Esophagus muscularis mucosa (tissue), 4 donors: ENCODE measurements around the gene TNP2. TPM values are rescaled to one million over a fixed set of nuclear protein-coding genes. Genes with fewer than 3 reads are reported as not detected.

Source experiments
- DNase-seq: peaks from one replicate; pipeline ENCODE4 v3.0.0-alpha.2; 2017; ENCODE audit errors: extremely low spot score
- H3K27ac ChIP-seq, 4 donors: fragments of 200-600 bp; sonication (generic); replicated peaks in 1 of 4; 1 replicate in 3 of 4; 2 replicates in 1 of 4; pipeline ENCODE4 v1.5.1; 2016 to 2019; ENCODE audit warnings: mild to moderate bottlenecking in 1 of 4
- H3K27me3 ChIP-seq, 4 donors: fragments of 200-600 bp; sonication (generic); one replicate each; pipeline versions ENCODE4 v1.5.1 to v1.6.0; 2016 to 2019
- H3K36me3 ChIP-seq, 4 donors: fragments of 200-600 bp; sonication (generic); one replicate each; pipeline ENCODE4 v1.5.1; 2016 to 2019
- H3K4me1 ChIP-seq, 4 donors: fragments of 200-600 bp; sonication (generic); one replicate each; pipeline ENCODE4 v1.5.1; 2016 to 2019
- H3K4me3 ChIP-seq, 4 donors: fragments of 200-600 bp; sonication (generic); 1 replicate in 2 of 4; 2 replicates in 2 of 4; pipeline ENCODE4 v1.5.1; 2016 to 2019; ENCODE audit warnings: mild to moderate bottlenecking in 4 of 4, moderate library complexity in 1 of 4
- H3K9me3 ChIP-seq, 4 donors: fragments of 200-600 bp; sonication (generic); 1 replicate in 3 of 4; 2 replicates in 1 of 4; pipeline ENCODE4 v1.5.1; 2016 to 2019
- CTCF ChIP-seq, 3 experiments: fragments of 200-600 bp in 2 of 3; fragments of 450-650 bp in 1 of 3; sonication (generic) in 2 of 3; IDR thresholded peaks; one replicate each; pipeline ENCODE4 v1.5.1; 2017 to 2019; ENCODE audit warnings: antibody characterized with exemption in 3 of 3, mild to moderate bottlenecking in 2 of 3, moderate library complexity in 1 of 3
- EP300 ChIP-seq: sonication (generic); formaldehyde crosslinking; IDR thresholded peaks from one replicate; pipeline ENCODE4 v1.6.1; 2017; ENCODE audit warnings: antibody characterized with exemption
- POLR2A ChIP-seq: fragments of 450-650 bp; IDR thresholded peaks from one replicate; pipeline ENCODE4 v1.6.1; 2017; ENCODE audit warnings: antibody characterized with exemption, moderate library complexity, mild to moderate bottlenecking, low read depth
- POLR2AphosphoS5 ChIP-seq, 2 donors: sonication (generic); formaldehyde crosslinking; IDR thresholded peaks; one replicate each; pipeline ENCODE4 v1.6.1; 2017; ENCODE audit warnings: antibody characterized with exemption in 2 of 2
- WGBS: methylation state at CpG from one replicate; pipeline ENCODE4 v1.1.5; 2018; 5-methylcytosine and 5-hydroxymethylcytosine counted together
- intact Hi-C: fragments of 100-400 bp; cut with DNase I; formaldehyde crosslinking; loops from one replicate; pipeline ENCODE4 v1.15.1; 2023
- total RNA-seq, 4 donors: library from RNA; depleted of rRNA; stranded (reverse); fragments of >200 nt; gene quantifications; one replicate each; pipeline versions ENCODE4 v1.1.0 to v1.2.1, GENCODE V29; 2016

The TNP2 gene
- total RNA-seq, 4 donors from 2014 or later, result not detected

DNA sequence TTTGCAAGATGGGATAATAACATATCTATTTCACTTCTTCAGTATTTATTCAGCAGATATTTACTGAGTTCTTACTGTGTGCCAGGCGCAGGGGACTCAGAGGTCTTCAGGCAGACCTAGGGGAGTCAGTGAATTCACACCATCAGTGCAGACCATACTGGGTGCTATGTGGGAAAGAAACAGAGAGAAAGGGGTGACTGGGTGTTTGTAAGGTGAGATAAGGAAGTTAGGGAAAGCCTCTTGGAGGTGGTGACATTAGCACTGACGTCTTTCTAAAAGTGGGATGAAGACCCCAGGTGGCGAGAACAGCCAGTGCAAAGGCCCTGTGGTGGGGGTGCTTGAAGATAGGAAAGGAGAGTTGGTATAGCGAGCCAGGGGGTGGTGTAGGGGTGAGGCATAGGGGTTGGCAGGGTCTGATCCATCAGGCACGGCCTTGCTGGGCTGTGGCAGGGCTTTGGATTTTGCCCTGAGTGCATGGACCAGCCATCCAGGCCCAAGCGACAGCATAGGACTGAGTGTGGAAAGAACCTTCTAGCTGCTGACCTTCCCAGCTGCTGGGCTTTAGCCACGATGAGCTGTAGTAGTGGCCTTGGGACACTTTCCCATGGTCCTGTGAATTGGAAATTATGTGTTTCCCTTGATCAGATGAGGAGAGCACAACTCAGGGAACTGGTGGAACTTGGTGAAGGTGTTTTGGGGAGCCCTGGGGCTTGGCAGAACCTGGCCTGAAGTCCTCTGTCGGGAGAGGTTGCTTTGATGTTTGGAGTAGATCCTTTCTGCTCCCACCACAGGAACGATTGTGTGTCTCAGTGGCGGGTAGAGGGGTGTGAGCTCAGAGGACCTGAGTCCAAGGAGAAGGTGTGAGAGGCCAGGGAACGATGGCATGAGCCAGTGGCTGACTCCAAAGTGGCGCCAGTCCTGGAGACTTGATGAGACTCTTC lies 9.2 kb downstream of the TNP2 start:
- Histone ChIP-seq H3K27me3 (peaks cover 0 to 4% (median 0%) of the 10 kb centered on the region in 4 donors), H3K4me3 (no peak overlapping the region), H3K9me3 (no peaks in the 10 kb centered on the region), H3K27ac (no peak overlapping the region), H3K4me1 (peaks cover 26 to 36% (median 33%) of the 10 kb centered on the region in 4 donors), H3K36me3 (no peaks in the 10 kb centered on the region)
- TF ChIP-seq POLR2AphosphoS5 (IDR thresholded peaks at IDR 0.05) (no peak), POLR2A (no peak), CTCF (IDR thresholded peaks at IDR 0.05) (no peak), EP300 (no peak)
- WGBS, result 93% methylated on average over 10 of the region's 12 CpGs
- DNase-seq, result no peak
- intact Hi-C loops, result loop anchor here (5.0 to 10.0 kb wide), 2 partner anchors 87 to 185 kb away; partner anchors contain the start of gene RMI2

DNA sequence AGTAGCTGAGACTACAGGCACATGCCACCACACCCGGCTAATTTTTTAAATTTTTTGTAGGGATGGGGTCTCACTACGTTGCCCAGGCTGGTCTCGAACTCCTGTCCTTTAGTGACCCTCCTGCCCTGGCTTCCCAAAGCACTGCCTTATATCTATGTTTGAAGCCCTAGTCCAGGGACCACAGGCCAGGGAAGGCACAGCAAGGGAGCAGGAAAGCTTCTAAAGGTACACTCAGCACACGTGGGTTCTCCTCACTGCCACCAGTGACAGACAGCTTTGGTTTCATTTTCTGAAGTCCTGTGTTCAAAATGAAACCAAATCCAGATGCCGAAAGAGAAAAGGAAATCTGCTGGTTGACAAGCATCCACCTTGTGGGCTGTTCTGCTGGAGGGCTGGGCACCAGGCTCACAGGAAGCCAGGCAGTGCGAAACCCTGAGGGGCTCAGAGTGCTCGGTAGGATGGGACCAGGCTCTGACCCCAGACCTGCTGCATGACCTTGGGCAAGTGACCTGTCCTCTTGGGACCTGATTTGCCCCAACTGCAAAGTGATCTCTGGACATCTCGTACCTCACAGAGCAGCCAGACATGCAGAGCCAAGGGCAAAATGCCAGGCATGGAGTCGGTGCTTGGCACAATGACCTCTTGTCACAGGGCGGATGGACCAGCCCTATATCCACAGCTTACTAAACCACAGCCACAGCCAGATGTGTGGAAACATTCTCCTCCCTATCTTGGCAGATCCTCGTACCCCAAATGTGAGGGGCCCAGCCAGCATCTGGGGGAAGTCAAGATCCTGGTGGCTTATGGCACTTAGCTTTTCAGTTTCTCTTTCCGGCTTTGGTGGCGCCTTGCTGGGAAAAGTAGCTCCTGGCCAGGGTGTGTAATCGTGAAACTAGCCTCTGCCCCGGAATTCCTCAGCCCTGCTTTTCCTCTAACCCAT lies 10.3 kb downstream of the TNP2 start:
- 56% methylated on average over 12 of the region's 15 CpGs for WGBS
- Histone ChIP-seq H3K27me3 (peaks cover 0 to 4% (median 0%) of the 10 kb centered on the region in 4 donors), H3K4me3 (peak overlapping the region in 3 of 4 donors; percentile 18 to 23 (median 22)), H3K9me3 (no peaks in the 10 kb centered on the region), H3K4me1 (peaks cover 31 to 46% (median 43%) of the 10 kb centered on the region in 4 donors), H3K27ac (peak overlapping the region in 2 of 4 donors; percentile 30 to 39), H3K36me3 (no peaks in the 10 kb centered on the region)
- no peak for DNase-seq
- intact Hi-C loops, result loop anchor here (5.0 to 10.0 kb wide), 2 partner anchors 88 to 184 kb away; partner anchors contain the start of gene RMI2
- TF ChIP-seq POLR2AphosphoS5 (IDR thresholded peaks at IDR 0.05) (no peak), POLR2A (no peak)

DNA sequence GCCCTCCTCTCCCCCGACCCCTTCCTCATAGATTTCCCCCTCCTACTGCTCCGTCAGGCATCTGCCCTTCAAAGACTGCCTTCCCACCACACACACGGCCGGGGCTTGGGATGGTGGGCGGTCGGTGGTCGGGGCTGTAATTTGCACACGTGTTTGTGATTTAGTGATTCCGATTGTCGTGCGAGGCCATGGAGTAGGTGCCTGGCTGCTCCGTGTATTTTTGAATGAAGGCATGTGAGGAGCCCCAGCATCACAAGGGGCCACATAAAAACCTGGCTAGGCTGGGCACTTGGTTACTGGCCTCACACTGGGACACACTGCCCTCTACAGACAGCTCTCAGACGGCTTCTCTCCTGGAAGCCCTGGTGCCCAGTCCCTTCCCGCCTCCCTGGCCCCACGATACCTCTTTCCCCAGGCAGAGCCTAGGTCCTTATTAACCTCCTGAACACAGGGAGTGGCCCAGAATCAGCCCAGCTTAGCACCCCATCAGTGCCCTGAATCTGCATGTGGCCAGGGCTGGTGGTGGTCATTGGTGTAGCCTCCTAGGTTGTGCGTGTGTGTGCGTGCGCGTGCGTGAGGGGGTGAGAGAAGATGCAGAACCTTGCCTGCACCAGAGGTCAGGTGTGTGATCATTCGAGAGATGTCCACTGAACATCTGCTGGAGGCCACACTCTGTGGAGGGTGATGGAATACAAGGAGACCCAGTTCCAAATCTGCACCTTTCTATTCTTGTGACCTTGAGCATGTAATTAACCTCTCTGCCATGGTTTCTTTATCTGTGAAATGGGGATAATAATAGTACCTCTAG lies 11.8 kb downstream of the TNP2 start:
- TF ChIP-seq POLR2A (no peak), EP300 (no peak), CTCF (IDR thresholded peaks at IDR 0.05) (peak; percentile 68 to 83 (median 82)), POLR2AphosphoS5 (IDR thresholded peaks at IDR 0.05) (peak in 1 of 2 donors; percentile 42)
- Histone ChIP-seq H3K4me1 (peaks cover 36 to 54% (median 50%) of the 10 kb centered on the region in 4 donors), H3K27ac (peak overlapping the region; percentile 92 to 97 (median 94)), H3K36me3 (no peaks in the 10 kb centered on the region), H3K27me3 (peaks cover 0 to 4% (median 0%) of the 10 kb centered on the region in 4 donors), H3K9me3 (no peaks in the 10 kb centered on the region), H3K4me3 (peak overlapping the region; percentile 71 to 98 (median 80))
- intact Hi-C loops, result loop anchor here (1.0 to 10.0 kb wide), 3 partner anchors 90 to 285 kb away; partner anchors contain the start of gene RMI2
- 26% methylated on average over 19 of the region's 21 CpGs for WGBS
- no peak for DNase-seq

DNA sequence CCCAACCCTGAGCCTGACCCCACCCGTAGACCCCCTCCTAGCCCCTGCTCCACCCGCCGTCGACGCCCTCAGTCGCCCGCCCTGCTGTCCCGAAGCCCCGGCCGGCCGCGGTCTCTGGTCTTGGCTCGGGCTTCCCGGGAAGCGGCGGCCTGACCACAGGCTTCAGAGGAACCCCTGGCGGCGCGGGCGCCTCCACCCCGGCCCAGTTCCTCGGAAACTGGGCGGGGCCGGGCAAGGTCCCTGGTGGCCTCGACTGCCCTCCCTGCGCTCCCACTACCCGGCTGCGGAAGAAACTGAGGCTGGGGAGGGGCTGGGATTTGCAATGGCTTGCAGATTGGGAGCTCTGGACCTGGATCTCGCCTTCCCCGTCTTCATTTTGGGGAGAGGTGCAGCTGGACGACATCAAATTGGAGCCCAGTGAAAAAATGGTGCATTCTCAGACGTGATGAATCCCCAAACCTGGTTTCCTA lies 12.4 kb downstream of the TNP2 start:
- DNase-seq, result no peak
- peak overlapping the region; percentile 71 to 98 (median 80) for H3K4me3 ChIP-seq
- H3K36me3 ChIP-seq, result no peaks in the 10 kb centered on the region
- no peaks in the 10 kb centered on the region for H3K9me3 ChIP-seq
- TF ChIP-seq POLR2AphosphoS5 (IDR thresholded peaks at IDR 0.05) (no peak), CTCF (IDR thresholded peaks at IDR 0.05) (no peak), POLR2A (no peak), EP300 (no peak)
- peak overlapping the region; percentile 92 to 97 (median 94) for H3K27ac ChIP-seq
- peaks cover 36 to 54% (median 50%) of the 10 kb centered on the region in 4 donors for H3K4me1 ChIP-seq
- peaks cover 0 to 4% (median 0%) of the 10 kb centered on the region in 4 donors for H3K27me3 ChIP-seq
- 0% methylated on average over 21 of the region's 32 CpGs for WGBS
- intact Hi-C loops, result loop anchor here (1.0 to 10.0 kb wide), 3 partner anchors 91 to 284 kb away; partner anchors contain the start of gene RMI2
